Testis (tissue), 2 donors: ENCODE results near the gene WDR36.

Experiments used
- POLR2A ChIP-seq: fragments of 450-650 bp; IDR thresholded peaks from one replicate; pipeline ENCODE4 v1.6.1; 2017; ENCODE audit warnings: antibody characterized with exemption, mild to moderate bottlenecking, moderate library complexity
- TF ChIP-seq, protein P1 (sequence below), 3 experiments: fragments of 450-650 bp in 2 of 3; fragments of 200-600 bp in 1 of 3; sonication (generic) in 1 of 3; IDR thresholded peaks; one replicate each; pipeline ENCODE4 v1.5.1; 2016 to 2019; ENCODE audit warnings: antibody characterized with exemption in 3 of 3, mild to moderate bottlenecking in 2 of 3, moderate library complexity in 1 of 3

DNA sequence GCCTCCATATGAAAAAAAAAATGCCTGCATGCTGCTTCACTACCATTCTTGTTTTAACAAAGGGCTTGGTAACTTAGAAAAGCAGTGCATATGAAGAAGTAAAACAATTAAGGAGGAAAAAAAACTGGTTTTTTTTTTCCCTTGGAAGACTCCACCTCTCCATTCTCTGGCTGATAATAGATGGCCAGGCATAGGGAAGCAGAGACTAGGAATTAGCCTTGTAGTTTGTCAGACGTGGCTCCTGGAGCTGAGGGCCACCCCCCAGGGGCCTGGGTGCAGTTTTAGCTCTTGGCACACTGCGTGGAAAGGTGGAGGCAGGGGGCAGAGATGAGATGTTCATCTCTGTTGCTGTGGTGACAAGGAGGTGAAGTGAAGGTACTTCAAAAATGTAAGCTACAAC, 42.7 kb downstream of the WDR36 start:
- TF ChIP-seq, protein P1, sequence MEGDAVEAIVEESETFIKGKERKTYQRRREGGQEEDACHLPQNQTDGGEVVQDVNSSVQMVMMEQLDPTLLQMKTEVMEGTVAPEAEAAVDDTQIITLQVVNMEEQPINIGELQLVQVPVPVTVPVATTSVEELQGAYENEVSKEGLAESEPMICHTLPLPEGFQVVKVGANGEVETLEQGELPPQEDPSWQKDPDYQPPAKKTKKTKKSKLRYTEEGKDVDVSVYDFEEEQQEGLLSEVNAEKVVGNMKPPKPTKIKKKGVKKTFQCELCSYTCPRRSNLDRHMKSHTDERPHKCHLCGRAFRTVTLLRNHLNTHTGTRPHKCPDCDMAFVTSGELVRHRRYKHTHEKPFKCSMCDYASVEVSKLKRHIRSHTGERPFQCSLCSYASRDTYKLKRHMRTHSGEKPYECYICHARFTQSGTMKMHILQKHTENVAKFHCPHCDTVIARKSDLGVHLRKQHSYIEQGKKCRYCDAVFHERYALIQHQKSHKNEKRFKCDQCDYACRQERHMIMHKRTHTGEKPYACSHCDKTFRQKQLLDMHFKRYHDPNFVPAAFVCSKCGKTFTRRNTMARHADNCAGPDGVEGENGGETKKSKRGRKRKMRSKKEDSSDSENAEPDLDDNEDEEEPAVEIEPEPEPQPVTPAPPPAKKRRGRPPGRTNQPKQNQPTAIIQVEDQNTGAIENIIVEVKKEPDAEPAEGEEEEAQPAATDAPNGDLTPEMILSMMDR (IDR thresholded peaks at IDR 0.05), result no peak
- TF ChIP-seq POLR2A, result no peak
